NK-92 (cell line): Measurements from ENCODE around the gene SLK.

Source experiments
- DNase-seq: peaks from one replicate; lab custom pipeline; 2025; ENCODE audit not compliant: unreplicated experiment; lab: John Stamatoyannopoulos, UW

SLK gene

GRCh38 chr10:103941801-103942200 is 25.1 kb upstream of the SLK start:
- no peak for DNase-seq

DNA sequence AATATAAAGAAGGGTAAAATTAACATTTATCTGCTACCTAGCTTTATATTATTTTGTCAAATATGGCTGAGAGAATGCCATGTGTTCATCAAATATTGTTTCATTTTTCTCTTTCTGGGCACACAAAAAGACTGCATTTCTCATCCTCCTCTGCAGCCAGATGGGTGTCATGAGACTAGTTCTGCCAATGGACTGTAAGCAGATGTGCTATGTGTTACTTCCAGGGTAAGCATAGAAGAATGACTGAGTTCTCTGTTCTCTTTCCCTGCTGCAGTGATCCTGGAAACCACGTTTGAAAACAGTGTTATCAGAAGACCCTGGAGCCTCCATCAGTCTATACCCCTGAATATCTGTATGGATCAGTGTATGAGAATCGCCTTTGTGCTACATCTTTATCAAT is 24.1 kb upstream of the SLK start:
- DNase-seq, result no peak

GRCh38 chr10:103947799-103948516 is 19.0 kb upstream of the SLK start:
- no peak for DNase-seq

DNA sequence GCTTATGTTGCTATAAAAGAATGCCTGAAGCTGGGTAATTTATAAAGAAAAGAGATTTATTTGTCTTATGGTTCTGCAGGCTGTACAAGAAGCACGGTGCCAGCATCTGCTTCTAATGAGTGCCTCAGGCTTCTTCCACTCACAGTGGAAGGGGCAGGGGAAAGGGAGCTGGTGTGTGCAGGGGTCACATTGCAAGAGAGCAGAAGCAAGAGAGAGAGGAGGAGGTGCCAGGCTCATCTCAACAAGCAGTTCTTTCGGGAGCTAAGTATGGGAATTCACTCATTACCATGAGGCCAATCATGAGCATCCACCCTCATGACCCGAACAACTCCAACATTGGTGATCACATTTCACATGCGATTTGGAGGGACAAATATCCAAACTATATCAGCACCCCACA is 17.2 kb upstream of the SLK start:
- DNase-seq, result no peak

DNA sequence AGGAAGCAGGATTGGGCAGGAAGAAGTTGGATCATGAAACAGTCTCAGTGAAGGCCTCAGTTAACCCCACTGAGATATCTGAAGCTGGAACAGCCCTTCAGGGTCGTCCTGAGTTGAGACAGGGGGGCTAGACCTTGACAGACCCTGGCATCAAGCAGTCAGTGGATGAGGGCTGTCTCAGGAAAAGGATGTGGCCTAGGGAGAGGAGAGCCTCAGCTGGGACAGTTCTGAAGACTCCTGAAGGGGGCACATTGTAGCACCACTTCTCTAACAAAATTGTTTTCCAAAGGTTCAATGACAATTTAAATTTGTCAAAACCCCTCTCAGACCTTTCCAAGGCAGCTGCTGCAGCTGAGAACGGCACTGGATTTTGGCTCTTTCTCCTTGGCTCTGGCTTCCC is 15.8 kb upstream of the SLK start:
- DNase-seq, result no peak

DNA sequence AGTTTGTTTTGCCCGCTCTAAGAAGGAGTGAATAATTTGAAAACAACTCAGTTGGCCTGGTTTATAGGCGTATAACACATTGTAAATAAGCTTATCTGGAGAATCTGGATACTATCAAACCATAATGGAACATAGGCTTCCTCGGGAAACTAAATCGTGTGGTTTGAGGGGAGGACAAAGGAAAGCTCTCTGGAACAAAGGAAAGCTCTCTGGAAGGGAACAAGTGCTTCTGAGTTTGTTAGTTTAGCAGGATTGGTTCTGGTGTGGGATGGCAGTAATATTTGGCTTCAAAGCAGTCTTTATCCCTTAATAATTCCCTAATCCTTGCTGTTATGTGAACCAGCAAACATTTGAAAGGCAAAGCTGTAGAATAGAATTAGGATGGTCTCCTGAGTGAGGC is 15.0 kb upstream of the SLK start:
- DNase-seq, result no peak

DNA sequence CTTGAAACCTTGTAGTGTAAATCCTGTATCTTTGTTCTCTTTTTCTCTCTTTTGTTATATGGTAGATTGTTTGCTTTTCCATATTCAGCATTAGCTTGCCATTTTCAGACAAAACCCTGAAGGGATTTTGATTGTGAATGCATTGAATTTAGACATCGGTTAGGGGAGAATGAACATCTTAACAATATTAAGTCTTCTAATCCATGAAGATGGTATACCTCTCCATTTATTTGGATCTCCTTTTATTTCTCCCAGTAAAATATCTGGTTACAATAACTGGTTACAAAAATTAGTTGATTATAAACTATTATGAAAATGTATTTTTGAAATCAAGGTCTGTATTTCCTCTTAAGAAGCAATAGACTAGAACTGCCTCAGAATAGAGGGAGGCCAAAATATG is 12.4 kb upstream of the SLK start:
- no peak for DNase-seq

DNA sequence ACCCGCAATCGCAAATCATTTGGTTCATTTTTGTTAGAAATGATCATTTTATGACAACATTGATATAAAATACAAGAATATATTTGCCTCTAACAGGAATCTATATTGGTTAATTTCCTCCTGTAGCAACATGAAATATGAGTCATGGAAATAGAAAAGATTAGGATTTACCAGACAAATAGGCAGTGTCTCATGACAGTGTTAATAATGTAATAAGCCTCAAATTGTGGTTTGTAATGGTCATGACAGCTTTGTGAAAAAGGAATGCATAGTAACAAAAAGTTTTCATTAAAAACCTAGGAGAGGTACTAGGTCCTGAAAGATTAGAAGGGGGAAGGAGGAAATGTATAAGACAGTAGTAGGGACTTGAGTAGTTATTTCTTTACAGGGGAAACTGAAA is 7.9 kb upstream of the SLK start:
- DNase-seq, result no peak

- DNase-seq, result no peak
These were observed 6.8 kb upstream of the SLK start for GRCh38 chr10:103960103-103960502.

- no peak for DNase-seq
These were observed 620 bp downstream of the SLK start for GRCh38 chr10:103967448-103968071.

- DNase-seq, result no peak
These were observed 1.8 kb downstream of the SLK start for GRCh38 chr10:103968441-103969391.

GRCh38 chr10:103969436-103969835 is 2.5 kb downstream of the SLK start:
- DNase-seq, result no peak

GRCh38 chr10:103969857-103970627 is 3.1 kb downstream of the SLK start:
- DNase-seq, result no peak

GRCh38 chr10:103975169-103975568 is 8.2 kb downstream of the SLK start:
- no peak for DNase-seq

- no peak for DNase-seq
These were observed 10.3 kb downstream of the SLK start for GRCh38 chr10:103977204-103977603.

DNA sequence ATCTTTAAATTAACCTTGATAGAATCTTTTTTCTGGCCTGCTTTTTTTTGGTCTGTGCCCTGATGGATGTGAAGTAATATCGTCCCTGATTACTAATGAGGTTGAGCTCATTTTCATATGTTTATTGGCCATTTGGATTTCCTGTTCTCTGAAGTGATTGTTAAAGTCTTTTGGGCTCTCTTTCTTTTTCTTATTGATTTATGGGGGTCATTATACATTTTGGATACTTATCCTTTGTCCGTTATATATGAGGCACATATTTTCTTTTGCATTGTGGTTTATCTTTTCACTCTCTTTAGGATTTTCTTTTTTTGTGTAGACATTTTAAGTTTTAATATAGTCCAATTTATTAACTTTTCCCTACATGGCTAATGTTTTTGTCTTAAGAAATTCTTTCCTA is 12.6 kb downstream of the SLK start:
- DNase-seq, result no peak

GRCh38 chr10:103980288-103980906 is 13.5 kb downstream of the SLK start:
- no peak for DNase-seq

GRCh38 chr10:103982639-103983038 is 15.7 kb downstream of the SLK start:
- no peak for DNase-seq

GRCh38 chr10:103983367-103983911 is 16.5 kb downstream of the SLK start:
- DNase-seq, result no peak

- DNase-seq, result no peak
These were observed 18.8 kb downstream of the SLK start for GRCh38 chr10:103985726-103986125.
